Prostate gland (tissue), 2 donors: ENCODE measurements around the gene IGSF11.

Experiments used
- POLR2A ChIP-seq: fragments of 450-650 bp; IDR thresholded peaks from one replicate; pipeline ENCODE4 v1.6.1; 2016; ENCODE audit warnings: antibody characterized with exemption, mild to moderate bottlenecking
- POLR2AphosphoS5 ChIP-seq: sonication (generic); formaldehyde crosslinking; IDR thresholded peaks from one replicate; pipeline ENCODE4 v1.6.1; 2017; ENCODE audit warnings: antibody characterized with exemption
- TF ChIP-seq, protein P1 (sequence below), 4 experiments: fragments of 200-600 bp in 2 of 4; fragments of 450-650 bp in 2 of 4; sonication (generic) in 2 of 4; IDR thresholded peaks; 1 replicate in 3 of 4; 2 replicates in 1 of 4; pipeline ENCODE4 v1.5.1; 2016 to 2019; ENCODE audit warnings: antibody characterized with exemption in 4 of 4, mild to moderate bottlenecking in 2 of 4, moderate library complexity in 2 of 4

DNA sequence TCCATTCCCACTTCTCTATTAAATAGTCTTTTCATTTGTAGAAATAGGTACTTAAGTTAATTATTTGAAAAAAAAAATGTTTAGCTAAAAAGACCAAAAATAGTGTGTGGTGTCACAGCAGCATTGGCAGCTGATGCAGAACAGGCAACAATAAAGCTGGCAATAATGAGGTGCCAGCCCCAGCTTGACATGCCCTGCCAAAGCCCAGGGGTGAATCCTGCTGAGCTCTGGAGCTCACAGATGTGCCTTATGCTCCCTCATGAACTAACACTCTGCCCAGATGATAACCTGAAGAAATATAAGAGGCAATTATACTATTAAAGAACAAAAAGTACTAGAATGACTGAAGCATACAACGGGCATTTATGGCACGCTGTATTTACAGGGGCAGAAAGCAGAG, 63.8 kb downstream of the IGSF11 start:
- no peak for TF ChIP-seq POLR2A
- TF ChIP-seq, protein P1, sequence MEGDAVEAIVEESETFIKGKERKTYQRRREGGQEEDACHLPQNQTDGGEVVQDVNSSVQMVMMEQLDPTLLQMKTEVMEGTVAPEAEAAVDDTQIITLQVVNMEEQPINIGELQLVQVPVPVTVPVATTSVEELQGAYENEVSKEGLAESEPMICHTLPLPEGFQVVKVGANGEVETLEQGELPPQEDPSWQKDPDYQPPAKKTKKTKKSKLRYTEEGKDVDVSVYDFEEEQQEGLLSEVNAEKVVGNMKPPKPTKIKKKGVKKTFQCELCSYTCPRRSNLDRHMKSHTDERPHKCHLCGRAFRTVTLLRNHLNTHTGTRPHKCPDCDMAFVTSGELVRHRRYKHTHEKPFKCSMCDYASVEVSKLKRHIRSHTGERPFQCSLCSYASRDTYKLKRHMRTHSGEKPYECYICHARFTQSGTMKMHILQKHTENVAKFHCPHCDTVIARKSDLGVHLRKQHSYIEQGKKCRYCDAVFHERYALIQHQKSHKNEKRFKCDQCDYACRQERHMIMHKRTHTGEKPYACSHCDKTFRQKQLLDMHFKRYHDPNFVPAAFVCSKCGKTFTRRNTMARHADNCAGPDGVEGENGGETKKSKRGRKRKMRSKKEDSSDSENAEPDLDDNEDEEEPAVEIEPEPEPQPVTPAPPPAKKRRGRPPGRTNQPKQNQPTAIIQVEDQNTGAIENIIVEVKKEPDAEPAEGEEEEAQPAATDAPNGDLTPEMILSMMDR (IDR thresholded peaks at IDR 0.05): no peak
- TF ChIP-seq POLR2AphosphoS5: no peak
